T follicular helper cell (primary cell): ENCODE measurements around the gene CCR6.
"Not testable (repeated sequence)": the region's sequence is repeated elsewhere in the genome, so short reads cannot be mapped to it uniquely, and the experiment has no call there.

Source experiments
- DNase-seq: peaks from one replicate; pipeline ENCODE4 v3.0.0-alpha.2; 2020; ENCODE audit warnings: low read depth
- total RNA-seq, 2 experiments: gene quantifications; one replicate each; lab custom pipeline; 2026; lab: John Stamatoyannopoulos, UW

CCR6 gene
- 1.7 to 2.2 reads per million in 2 experiments for total RNA-seq

DNA sequence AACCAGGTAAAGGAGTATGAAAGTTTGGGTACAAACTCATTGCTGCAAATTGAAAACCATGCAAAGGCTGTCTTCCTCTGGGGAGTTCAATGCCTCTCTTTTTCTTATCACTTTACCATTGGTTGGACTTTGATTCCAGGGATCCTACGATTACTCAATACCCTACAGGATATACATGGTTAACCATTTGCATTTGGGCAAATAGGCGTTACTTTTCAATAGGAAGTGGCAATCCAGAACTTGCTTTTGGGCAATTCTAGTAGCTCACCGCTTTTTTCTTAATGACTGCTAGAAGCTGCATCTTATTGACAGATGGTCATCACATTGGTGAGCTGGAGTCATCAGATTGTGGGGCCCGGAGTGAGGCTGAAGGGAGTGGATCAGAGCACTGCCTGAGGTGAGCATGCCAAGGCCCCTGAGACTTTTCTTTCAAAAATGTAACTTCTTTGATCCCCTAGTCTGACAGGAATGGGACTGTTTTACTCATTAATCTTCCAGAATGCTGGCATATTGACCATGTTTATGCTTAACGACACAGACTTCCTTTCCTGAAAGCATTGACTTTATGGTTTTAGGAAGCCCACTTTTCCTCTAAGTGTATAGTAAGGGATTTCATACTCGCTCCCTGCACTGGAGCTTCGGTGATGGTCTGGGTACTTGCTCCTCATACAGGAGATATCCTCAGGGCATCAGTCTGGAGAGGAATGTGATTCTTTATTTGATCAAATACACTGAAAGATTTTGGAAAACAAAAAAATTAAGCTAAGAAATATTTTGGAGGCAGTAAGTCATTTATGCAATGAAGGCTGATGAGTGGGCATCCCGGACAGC lies at the start of gene CCR6:
CCR6 (plus strand) TSS at position 270 of the 831 bp plus-strand sequence. CDS start 13,039 bp downstream, outside the sequence.
- DNase-seq, result no peak

DNA sequence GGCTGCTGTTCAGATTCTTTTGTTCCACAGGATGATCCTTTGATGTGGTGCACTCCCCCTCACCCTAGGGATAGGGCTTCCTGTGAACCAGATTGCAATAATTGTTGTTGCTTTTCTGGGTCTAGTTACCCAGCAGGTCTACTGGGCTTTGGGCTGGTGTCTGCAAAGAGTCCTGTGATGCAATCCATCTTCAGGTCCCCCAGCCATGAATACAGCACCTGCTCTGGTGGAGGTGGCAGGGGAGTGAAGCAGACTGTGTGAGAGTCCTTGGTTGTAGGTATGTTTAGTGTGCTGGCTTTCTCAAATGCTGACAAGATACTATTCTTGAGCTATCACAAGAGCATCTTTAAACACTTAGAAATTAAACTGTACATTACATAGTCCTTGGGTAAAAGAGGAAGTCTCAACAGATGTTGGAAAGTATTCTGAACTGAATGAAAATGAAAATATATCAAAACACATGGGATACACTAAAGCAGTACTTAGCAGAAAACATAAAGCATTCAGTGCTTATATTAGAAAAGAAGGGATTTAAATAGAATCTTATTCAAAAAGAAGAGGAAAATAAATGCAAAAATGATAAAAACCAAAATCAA lies 49.1 kb upstream of the CCR6 start:
- no peak for DNase-seq

DNA sequence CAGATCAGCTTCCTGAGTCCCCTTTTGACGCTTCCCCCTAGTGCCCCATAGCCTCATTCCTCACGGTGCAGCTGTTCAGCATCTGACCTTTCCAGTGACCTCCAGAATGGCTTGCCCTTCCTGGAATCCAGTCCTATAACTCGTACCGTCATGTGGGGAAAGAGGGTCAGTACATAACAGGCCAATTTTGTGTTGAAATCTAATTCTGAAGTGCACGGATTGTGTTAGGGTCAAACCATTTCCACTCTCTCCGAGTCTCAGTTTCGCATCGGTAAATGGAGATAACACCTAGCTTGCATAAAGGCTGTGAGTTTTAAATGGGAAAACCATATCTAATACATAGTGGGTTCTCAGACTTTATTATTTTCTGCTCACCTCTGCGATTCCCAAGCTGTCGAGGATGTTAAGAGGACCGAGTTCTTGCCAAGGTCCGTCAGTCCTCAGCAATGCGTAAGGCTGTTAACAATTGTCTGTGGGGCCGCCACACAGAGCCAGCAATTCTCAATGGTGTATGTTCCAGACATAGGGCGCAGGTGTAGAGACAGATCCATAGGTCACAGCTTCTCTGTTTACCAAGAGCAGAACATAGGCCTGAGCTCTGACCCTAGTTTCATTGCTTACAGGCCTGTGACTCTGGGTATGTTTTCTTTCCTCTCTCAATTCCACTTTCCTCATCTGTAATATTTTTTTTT lies 45.5 kb upstream of the CCR6 start:
- no peak for DNase-seq

DNA sequence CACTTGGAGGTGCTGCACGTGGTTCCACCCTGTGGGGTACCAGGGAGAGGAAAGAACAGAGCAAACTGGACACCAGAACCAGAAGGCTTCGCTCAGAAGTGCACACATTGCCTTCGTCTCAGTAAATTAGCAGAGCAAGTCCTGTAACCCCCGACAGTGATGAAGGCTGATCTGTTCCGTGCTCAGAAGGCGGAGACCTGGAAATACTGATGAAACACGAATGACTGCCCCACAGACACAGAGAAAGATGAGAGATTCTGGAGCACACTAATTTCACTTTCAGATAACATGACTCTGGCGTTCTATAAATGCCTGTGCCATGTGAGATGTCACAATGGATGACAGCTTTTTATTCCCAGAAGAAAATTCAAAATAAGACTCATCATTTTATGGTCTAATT lies 44.2 kb upstream of the CCR6 start:
- no peak for DNase-seq

DNA sequence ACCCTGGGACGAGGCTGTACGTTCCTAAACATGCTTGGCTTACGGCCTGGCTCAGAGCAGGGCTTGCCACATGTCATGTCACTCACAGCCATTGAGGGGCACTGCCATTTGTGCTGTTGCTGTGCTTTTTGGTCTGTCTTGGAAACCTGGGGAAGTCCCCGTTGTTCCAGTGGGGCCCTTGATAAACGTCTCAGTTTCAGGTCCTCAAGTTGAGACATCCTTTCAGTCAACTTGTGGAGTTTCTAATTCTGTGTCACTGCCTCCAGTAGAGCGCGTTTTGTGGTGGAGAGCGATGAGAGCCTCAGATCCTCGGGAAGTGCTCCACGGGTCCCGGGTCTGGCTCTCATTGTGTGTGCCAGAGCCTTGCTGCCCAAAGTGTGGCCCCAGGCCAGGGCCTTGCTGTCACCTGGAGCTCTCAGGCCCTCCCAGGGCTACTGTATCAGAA lies 43.0 kb upstream of the CCR6 start:
- DNase-seq, result peak; percentile 51

DNA sequence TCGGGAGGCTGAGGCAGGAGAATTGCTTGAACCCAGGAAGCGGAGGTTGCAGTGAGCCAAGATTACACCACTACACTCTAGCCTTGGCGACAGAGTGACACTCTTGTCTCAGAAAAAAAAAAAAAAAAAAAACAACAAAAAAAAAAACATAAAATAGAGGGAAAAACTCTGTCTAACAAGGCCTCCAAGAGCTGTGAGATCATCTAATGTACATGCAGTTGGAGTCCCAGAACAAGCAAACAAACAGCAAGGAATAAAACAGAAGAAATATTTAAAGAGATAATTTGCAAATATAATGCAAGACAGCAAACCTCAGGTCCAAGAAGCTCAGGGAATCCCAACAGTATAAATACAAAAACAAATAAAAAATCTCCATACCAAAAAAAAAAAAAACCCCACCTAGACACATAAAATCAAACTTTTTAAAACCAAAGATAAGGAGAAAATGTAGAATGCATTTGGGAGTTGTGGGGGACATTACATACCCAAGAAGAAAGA lies 35.0 kb upstream of the CCR6 start:
- DNase-seq, result no peak

DNA sequence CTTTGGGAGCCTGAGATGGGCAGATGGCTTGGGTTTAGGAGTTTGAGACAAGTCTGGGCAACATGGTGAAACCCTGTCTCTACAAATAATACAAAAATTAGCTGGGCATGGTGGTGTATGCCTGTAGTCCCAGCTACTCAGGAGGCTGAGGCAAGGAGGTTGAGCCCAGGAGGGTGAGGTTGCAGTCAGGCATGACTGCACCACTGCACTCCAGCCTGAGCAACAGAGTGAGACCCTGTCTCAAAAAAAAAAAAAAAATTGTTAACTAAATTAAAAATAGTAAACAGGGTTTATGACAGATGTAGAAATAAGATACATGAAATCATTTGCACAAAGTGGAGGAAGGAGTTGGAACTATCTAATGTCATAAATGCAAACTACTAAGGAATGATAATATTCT lies 34.2 kb upstream of the CCR6 start:
- DNase-seq, result not testable (repeated sequence)

DNA sequence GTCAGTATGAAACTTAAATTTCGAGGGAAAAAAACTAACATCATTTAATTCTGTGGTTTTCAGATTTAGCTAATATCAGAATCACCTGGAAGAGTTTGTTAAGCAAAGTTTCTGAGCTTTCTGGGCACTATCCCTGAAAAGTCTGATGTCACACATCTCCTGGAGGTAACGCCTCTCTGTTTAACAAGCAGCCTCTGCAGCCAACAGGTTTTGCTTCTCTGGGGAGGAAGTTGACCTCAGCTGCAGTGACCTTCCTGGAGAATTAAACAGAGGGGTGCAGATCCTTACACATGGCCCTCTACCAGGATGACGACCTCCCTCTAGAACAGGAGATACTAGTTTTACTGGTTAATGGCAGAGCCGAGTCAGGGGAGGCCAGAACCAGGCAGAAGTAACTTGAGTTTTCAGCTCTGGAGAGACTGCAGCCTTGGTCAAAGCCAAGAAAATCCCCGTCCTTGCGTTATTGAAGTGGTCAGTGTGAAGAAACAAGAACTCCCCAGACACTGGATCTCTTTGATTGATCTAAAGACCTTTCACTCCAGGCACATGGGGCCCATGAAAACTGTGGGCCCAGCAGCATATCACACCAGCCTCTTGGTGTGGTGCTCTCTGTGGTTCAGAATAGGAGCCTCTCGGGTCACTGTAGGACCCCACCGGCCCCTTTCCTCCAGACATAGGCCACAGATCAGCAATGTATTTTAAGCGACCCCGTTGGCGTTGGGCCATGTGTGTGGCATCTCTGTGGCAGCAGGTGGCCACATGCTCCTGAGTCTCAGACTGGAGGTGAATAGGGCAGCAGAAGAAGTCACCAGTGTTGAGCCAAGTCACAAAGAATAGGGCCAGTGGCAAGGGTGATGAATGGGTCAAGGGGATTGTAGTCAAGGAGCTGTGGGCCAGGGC lies 33.4 kb upstream of the CCR6 start:
- DNase-seq, result no peak

DNA sequence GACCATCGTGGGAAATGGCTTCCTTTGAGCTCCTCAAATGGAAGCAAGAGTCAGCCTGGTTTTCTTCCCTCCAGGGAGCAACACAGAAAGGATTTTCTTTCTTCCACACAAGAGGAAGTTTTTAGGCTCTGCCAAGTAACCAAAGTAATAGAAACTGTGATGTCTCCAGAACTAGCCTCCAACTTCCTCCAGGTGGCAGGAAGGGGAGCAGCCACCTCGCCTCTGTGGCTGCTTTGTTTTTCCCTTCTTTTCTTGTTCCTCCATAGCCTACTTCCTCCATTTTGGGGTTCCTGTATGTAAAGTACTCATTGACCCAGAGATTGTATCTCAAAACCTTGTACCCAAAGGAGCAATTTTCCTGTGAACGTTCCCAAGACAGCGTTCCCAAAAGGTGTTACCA lies 32.7 kb upstream of the CCR6 start:
- no peak for DNase-seq

DNA sequence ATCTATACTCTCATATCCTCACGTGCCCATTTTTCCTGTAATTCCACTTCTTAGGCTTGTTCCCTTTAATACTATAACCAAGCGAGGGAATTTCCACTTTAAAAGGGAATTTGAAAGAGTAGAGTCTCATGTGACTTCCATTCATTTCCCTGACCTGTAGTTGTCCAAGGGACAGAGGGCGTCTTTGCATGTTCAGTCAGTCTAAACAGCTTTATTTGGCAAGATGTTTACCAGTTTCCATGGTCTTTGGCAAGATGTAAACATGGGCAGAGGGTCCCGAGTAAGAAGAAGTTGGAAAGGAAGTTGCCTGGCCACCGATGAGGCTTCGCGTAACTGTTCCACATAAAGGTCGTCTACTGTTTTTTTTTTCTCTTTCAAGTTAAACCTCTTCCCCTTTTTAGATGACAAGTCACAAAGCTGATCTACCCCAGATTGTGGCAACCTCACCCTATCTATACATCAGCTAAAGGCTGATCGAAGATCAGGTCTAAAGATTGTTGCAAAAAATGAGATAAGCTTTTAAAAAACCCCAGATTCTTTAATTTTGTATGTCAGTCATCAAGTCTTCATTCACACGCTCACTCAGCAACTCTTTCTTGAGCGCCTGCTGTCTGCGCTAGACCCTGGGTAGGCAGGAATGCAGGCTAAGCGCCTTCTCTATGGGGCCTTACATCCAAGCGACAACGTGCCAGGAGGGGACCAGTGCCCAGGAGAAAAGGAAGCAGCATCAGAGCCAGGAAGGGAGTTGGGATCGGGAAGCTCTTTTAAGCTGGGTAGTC lies 31.7 kb upstream of the CCR6 start:
- no peak for DNase-seq

DNA sequence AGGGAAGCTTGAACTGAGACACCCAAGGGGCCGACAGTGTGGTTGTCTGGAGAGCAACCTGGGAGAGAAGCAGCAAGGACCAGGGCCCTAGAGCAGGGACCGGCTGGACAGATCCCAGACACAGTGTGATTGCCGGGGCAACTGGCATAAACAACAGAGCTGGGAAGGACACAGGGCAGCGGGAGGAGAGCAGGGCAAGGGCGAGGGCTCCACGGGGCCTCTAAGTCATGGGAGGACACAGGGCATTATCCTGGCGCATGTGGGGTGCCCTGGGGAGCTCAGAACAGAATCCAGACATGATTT lies 31.1 kb upstream of the CCR6 start:
- no peak for DNase-seq

DNA sequence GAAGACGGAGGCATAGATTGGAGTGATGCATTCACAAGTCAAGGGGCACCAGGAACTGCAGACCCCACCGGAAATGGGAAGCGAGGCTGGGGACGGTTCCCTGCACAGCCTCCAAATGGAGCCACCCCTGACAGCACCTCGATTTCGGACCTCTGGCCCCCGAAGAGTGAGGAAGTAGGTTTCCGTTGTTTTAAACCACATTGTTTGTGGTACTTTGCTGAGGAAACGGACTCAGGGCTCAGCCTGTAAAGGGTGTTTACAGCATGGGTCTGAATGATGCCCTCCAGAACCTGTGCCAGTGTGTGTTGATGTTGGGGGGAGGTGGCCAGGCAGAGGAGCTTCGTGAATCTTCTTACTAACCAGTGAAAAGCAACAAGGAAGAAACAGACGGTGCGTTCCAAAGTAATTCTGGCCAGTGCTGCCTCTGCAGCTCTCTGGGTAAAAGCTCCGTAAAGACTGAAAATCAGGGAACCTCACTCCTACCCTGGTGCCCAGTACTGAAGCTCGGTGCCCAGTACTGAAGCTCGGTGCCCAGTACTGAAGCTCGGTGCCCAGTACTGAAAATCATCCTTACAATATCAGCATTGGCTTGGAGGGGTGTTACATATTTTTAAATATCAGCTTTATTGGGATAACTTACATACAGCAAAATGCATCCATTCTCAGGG lies 30.1 kb upstream of the CCR6 start:
- DNase-seq, result no peak

DNA sequence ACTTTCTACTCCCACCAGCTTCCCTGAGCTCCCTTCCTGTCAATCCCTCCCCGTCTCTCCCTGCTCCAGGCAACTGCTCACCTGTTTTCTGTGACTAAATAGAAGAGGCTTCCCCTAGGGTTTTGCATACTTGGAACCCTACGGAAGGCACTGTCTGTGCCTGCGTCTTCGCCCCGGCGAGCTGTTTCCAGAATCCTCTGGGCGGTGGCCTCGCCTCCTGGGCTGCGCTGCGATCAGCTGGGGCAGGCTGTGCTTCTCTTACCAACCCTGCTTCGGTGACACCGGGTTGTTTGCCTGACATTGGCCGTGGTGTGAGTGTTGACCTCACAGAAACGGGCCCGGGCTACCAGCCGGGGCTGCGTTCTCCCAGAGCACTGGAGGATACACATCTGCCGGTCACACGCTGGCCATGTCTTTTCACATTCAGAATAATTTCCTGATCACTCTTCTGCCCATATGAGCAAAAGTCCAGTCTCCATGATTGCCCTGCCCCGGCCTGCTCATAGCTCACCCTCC lies 29.4 kb upstream of the CCR6 start:
- no peak for DNase-seq

DNA sequence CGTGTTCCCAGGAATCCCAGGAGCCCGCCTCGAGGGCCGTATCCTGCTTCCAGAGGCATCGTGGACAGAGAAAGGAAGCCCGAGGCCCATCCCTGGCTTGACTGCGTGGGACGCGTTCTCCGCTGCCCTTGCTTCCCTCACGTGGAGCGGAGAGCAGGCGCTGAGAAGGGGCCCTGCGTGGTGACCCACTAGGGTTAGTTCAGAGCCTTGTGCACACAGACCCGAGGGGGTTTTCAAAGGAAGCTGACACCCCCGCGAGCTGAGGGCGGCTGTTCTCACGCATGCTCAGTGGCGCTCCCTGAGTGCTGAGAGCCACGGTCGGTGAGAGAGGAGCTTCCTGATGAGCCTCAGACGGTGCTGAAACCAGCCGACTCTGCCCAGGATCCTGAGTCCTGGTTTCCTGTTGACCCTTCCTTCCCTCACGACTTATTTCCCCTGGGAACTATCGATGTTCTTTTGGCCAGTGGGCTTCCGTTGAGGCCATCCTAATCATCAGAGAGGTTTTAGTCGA lies 28.9 kb upstream of the CCR6 start:
- peak; percentile 58 for DNase-seq

DNA sequence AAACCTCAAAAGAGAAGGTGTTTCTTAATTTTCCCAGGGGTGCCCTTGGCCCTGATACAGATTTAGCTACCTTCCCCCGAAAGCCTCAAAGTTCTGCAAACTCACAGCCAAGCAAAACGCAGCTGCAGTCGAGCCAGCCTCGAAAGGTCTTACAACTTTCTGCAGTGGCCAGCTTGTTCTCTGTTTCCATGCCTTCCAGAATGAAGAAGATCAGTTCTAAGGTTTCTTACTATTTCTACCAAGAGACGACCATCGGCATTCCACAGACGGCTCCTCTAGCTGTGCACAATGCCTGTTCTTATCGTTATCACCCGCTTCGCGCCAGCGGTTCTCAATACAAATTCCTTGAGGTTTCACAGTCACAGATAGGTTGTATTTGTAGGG lies 28.5 kb upstream of the CCR6 start:
- DNase-seq, result no peak

DNA sequence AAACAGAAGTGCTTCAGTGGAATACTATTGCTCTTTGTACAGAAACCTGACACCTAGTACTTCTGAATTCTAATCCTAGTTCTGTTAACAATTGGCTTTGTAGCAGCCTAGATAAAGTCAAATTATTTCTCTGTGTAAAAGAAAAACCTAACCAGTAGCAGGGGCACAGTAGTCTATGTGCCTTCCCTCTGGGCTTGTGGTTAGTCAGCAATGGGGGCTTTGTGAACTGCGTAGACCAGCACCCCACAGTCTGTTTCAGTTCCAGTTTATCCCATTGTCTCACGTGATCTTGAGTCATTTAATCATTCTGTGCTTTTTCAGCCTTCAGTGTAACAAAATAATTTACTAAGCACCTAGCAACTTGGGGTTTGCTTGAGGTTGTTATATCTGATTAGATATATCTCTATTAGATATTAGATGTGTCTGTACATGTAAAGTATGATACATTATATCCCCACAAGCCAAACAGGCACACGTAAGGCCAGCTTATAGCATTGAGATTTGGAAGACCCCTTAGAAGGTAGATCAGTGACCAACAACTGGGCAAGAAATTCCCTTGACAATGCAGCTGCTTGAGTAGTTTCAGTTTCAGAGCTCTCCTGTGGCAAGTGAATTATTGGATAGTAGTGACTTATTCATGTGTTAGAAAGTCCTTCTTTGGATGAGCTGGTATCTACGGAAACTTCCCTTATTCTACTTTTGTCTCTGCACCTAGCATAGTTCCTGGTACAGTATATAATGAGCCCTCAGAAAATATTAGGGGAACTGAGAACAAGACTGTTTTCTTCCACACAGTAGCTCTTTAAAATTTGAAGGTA lies 27.9 kb upstream of the CCR6 start:
- DNase-seq, result no peak

DNA sequence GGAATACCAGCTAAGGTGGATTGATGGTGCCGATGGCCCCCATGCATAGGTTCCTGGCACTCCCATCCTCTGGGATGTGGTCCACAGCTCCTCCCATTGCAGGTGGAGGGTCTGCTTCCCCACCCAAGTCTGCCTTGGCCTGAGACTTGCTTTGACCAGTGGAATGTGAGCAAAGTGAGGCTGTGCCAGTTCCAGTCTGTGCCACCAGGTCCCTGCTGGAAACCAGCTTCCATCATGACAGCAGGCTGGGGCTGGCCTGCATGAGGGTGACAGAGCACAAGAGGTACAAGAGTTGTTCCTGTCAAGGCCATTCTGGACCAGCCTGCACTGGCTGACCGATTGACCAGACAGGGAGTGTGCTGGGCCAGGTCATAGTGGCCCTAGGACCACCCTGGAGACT lies 27.0 kb upstream of the CCR6 start:
- DNase-seq, result no peak

DNA sequence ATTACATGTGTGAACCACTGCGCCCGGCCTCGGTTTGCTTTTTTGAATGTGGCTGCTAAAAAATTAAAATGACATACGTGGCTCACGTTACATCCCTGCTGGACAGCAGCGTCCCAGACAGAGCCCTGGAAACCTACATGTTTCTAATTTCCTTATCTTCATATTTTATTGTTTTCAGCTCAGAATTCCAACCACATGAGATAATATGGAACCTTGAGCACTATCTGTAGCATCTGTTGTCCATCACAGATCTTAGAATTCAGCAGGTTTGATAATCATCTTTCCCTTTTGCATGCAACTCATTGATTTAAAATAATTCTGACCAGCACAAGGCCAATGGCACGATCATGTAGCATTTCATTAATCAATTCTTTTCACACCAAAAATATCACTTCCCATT lies 25.9 kb upstream of the CCR6 start:
- no peak for DNase-seq

DNA sequence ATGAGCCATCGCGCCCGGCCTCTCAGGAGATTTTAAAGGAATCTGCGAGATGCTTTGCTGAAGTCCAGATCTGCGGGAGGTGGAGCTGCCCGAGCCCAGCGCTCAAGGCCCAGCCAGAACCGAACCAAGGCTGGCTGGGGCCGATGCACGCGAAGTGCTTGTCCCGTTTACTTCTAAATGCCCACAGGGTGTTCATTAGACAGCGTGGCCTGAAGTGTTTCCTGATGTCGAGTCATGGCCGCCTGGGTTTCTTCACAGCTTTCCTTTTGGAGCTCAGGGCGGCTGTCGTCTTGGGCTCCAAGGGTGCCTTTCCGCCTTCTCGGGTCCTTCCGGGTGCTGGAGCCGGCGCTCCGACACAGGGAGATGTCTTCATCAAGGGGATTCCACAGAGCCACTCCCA lies 25.1 kb upstream of the CCR6 start:
- DNase-seq, result no peak
